GM12865 (cell line): Measurements from ENCODE around the gene SCARB2.
A peak's percentile ranks its signal among the peaks of the same experiment; 100 is the strongest.

Experiments used
- DNase-seq: peaks from one replicate; pipeline ENCODE4 v3.0.0; 2010; ENCODE audit warnings: low read depth
- H3K4me3 ChIP-seq: 2 replicates; pipeline ENCODE4 v1.5.1; 2011; ENCODE audit warnings: mild to moderate bottlenecking, low read depth, low read length, control low read depth
- CTCF ChIP-seq: IDR thresholded peaks from 2 replicates; pipeline ENCODE4 v1.5.1; 2011; ENCODE audit warnings: low read length, control low read depth, low read depth, inconsistent platforms; ENCODE audit not compliant: insufficient read depth; ENCODE audit errors: missing control alignments

The SCARB2 gene

GRCh38 chr4:76215077-76215476 lies 1.5 kb upstream of the SCARB2 start:
- no peak for TF ChIP-seq CTCF
- no peak overlapping the region for H3K4me3 ChIP-seq
- no peak for DNase-seq

GRCh38 chr4:76214177-76214675 lies 602 bp upstream of the SCARB2 start:
- no peak for TF ChIP-seq CTCF
- H3K4me3 ChIP-seq = peak overlapping the region; percentile 61
- DNase-seq = no peak

GRCh38 chr4:76212851-76213414 lies 691 bp downstream of the SCARB2 start:
- no peak for TF ChIP-seq CTCF
- peak overlapping the region; percentile 61 for H3K4me3 ChIP-seq
- no peak for DNase-seq

GRCh38 chr4:76211769-76212708 lies 1.6 kb downstream of the SCARB2 start:
- no peak for DNase-seq
- H3K4me3 ChIP-seq = no peak overlapping the region; the same call in 1 of the 2 replicates
- no peak for TF ChIP-seq CTCF

- no peak overlapping the region for H3K4me3 ChIP-seq
- TF ChIP-seq CTCF = no peak
- no peak for DNase-seq
These were observed 3.2 kb downstream of the SCARB2 start for GRCh38 chr4:76210452-76210851.

- no peak for TF ChIP-seq CTCF
- no peak overlapping the region for H3K4me3 ChIP-seq
- no peak for DNase-seq
These were observed 3.7 kb downstream of the SCARB2 start for GRCh38 chr4:76209881-76210280.
